ENCODE results near the gene ENG. TPM values are rescaled to one million over a fixed set of nuclear protein-coding genes. Genes with fewer than 3 reads are reported as not detected.
"Not testable (repeated sequence)": the region's sequence is repeated elsewhere in the genome, so short reads cannot be mapped to it uniquely, and the experiment has no call there.

The ENG gene
- total and polyA plus RNA-seq, 5 experiments from 2014 or later: 2.1 to 10.2 (median 5.4) TPM

DNA sequence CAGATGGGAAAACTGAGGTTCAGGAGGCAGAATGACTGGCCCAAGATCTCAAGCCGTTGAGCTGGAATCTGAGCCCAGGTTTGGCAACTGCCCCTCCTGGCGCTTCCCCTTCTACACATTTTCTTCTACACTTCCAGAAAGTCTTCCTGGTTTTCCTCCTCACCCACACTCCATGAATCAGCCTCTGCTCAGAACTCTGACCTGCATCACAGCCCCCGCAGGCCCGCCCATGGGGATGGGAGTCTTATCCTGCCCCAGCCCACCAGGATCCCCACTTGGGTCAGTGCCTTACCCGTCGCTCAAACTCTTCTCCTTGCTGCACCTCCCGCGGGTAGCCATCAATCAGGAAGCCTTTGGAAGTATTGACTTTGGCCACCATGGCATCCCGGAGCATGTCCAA is 17.1 kb upstream of the ENG start:
- POLR2A ChIA-PET: interaction anchor here (0.7 to 1.1 kb wide), 2 partner anchors 13 to 383 kb away, joined by 3 to 5 read pairs; no protein-coding TSS in a partner anchor
- H3K27me3 Mint-ChIP-seq: no peaks in the 10 kb centered on the region
- ATAC-seq: no peak

DNA sequence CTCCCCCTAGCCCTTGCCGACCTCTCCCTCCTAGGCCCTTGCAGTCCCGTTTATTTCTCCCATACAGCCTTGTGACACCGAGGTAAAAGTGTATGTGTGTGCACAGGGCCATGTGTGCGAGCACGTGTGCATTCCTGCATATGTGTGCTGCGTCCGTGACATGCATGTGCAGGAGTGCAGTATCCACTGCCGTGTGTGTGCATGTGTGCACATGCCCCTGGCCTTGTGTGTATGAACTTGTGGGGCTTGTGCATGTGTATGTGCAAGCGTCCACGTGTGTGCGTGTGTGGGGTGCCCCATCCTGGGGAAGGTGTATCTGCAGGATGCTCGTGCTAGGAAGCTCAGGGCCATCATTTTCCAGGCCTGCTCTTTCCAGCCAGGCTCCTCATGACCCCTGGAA is 16.4 kb upstream of the ENG start:
- no peak for ATAC-seq
- H3K36me3 Mint-ChIP-seq: peaks cover 0 to 2% (median 0%) of the 10 kb centered on the region in 3 donors
- H3K27me3 Mint-ChIP-seq: no peaks in the 10 kb centered on the region
- no peak for DNase-seq
- H3K4me1 Mint-ChIP-seq: peaks cover 3 to 9% (median 4%) of the 10 kb centered on the region in 4 donors
- POLR2A ChIA-PET: interaction anchor here (0.8 to 2.5 kb wide), 7 partner anchors 15 to 151 kb away, joined by 3 to 19 read pairs (median 6); partner anchors contain the start of genes CDK9, ENG and TOR2A
- no peak overlapping the region for H3K4me3 Mint-ChIP-seq
- H3K9me3 Mint-ChIP-seq: no peaks in the 10 kb centered on the region
- peak overlapping the region in 1 of 10 donors; percentile 37 for H3K27ac Mint-ChIP-seq

More for the DNA sequence above, 17.1 kb upstream of the ENG start:
- H3K4me3 Mint-ChIP-seq: no peak overlapping the region
- no peaks in the 10 kb centered on the region for H3K9me3 Mint-ChIP-seq
- peaks cover 0 to 4% (median 1%) of the 10 kb centered on the region in 4 donors for H3K4me1 Mint-ChIP-seq
- peak overlapping the region in 4 of 10 donors; percentile 0 to 89 (median 70) for H3K27ac Mint-ChIP-seq
- DNase-seq: no peak
- peaks cover 0 to 2% (median 0%) of the 10 kb centered on the region in 3 donors for H3K36me3 Mint-ChIP-seq

DNA sequence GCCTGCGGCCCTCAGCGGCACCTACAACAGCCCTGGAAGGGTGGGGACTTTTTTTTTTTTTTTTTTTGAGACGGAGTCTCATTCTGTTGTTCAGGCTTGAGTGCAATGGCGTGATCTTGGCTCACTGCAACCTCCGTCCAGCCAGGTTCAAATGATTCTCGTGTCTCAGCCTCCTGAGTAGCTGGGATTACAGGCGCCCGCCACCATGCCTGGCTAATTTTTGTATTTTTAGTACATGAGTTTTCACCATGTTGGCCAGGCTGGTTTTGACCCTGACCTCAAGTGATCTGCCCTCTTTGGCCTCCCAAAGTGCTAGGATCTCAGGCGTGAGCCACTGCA is 15.7 kb upstream of the ENG start:
- POLR2A ChIA-PET: interaction anchor here (0.6 to 2.5 kb wide), 17 partner anchors 14 to 669 kb away, joined by 3 to 19 read pairs (median 6); partner anchors contain the start of genes CDK9, ENG, LRSAM1 and RPL12
- not testable (repeated sequence) for H3K27me3 Mint-ChIP-seq, H3K36me3 Mint-ChIP-seq, DNase-seq, H3K9me3 Mint-ChIP-seq, H3K4me3 Mint-ChIP-seq, ATAC-seq
- H3K4me1 Mint-ChIP-seq: peaks cover 10 to 16% (median 12%) of the 10 kb centered on the region in 4 donors
- H3K27ac Mint-ChIP-seq: peak overlapping the region in 1 of 10 donors; percentile 63

GRCh38 chr9:127869310-127870152 is 15.1 kb upstream of the ENG start:
- H3K9me3 Mint-ChIP-seq: no peaks in the 10 kb centered on the region
- ATAC-seq (peak; percentile 48 to 79), DNase-seq (peak; percentile 55 to 88 (median 72))
- H3K27me3 Mint-ChIP-seq: no peaks in the 10 kb centered on the region
- peaks cover 13 to 22% (median 16%) of the 10 kb centered on the region in 4 donors for H3K4me1 Mint-ChIP-seq
- H3K27ac Mint-ChIP-seq: peak overlapping the region in 4 of 10 donors; percentile 43 to 67 (median 54)
- peaks cover 0 to 2% (median 0%) of the 10 kb centered on the region in 3 donors for H3K36me3 Mint-ChIP-seq
- POLR2A ChIA-PET: interaction anchor here (0.6 to 2.5 kb wide), 17 partner anchors 14 to 418 kb away, joined by 3 to 19 read pairs (median 5); partner anchors contain the start of genes CDK9, ENG, LRSAM1 and RPL12
- no peak overlapping the region for H3K4me3 Mint-ChIP-seq

- H3K36me3 Mint-ChIP-seq: peaks cover 0 to 2% (median 0%) of the 10 kb centered on the region in 3 donors
- peaks cover 13 to 24% (median 17%) of the 10 kb centered on the region in 4 donors for H3K4me1 Mint-ChIP-seq
- H3K27me3 Mint-ChIP-seq: no peaks in the 10 kb centered on the region
- no peak overlapping the region for H3K4me3 Mint-ChIP-seq
- H3K27ac Mint-ChIP-seq: peak overlapping the region in 8 of 10 donors; percentile 2 to 70 (median 54)
- no peak for DNase-seq
- POLR2A ChIA-PET: interaction anchor here (0.6 to 2.5 kb wide), 5 partner anchors 81 to 412 kb away, joined by 3 to 19 read pairs (median 4); partner anchors contain the start of genes CDK9 and TOR2A
- no peak for ATAC-seq
- H3K9me3 Mint-ChIP-seq: no peaks in the 10 kb centered on the region
Observed at GRCh38 chr9:127868278-127868902, 13.9 kb upstream of the ENG start.

- H3K27me3 Mint-ChIP-seq: no peaks in the 10 kb centered on the region
- peaks cover 19 to 32% (median 23%) of the 10 kb centered on the region in 4 donors for H3K4me1 Mint-ChIP-seq
- H3K27ac Mint-ChIP-seq: peak overlapping the region in 4 of 10 donors; percentile 35 to 70 (median 48)
- no peak overlapping the region for H3K4me3 Mint-ChIP-seq
- DNase-seq (no peak), ATAC-seq (no peak)
- H3K36me3 Mint-ChIP-seq: peaks cover 0 to 2% (median 0%) of the 10 kb centered on the region in 3 donors
- H3K9me3 Mint-ChIP-seq: no peaks in the 10 kb centered on the region
- POLR2A ChIA-PET: interaction anchor here (0.6 to 1.2 kb wide), 6 partner anchors 10 to 200 kb away, joined by 3 to 5 read pairs (median 3); partner anchors contain the start of gene CDK9
Observed at GRCh38 chr9:127867356-127868277, 13.2 kb upstream of the ENG start.

GRCh38 chr9:127866535-127866934 is 12.1 kb upstream of the ENG start:
- Mint-ChIP-seq H3K4me3 (no peak overlapping the region), H3K4me1 (peaks cover 22 to 43% (median 34%) of the 10 kb centered on the region in 4 donors), H3K9me3 (no peaks in the 10 kb centered on the region), H3K36me3 (no peaks in the 10 kb centered on the region), H3K27ac (peak overlapping the region in 6 of 10 donors; percentile 35 to 83 (median 72)), H3K27me3 (no peaks in the 10 kb centered on the region)
- POLR2A ChIA-PET: interaction anchor here (0.7 to 3.0 kb wide), 6 partner anchors 9 to 131 kb away, joined by 3 to 17 read pairs (median 4); partner anchors contain the start of genes CDK9, ST6GALNAC4 and TOR2A
- DNase-seq: no peak
- no peak for ATAC-seq

DNA sequence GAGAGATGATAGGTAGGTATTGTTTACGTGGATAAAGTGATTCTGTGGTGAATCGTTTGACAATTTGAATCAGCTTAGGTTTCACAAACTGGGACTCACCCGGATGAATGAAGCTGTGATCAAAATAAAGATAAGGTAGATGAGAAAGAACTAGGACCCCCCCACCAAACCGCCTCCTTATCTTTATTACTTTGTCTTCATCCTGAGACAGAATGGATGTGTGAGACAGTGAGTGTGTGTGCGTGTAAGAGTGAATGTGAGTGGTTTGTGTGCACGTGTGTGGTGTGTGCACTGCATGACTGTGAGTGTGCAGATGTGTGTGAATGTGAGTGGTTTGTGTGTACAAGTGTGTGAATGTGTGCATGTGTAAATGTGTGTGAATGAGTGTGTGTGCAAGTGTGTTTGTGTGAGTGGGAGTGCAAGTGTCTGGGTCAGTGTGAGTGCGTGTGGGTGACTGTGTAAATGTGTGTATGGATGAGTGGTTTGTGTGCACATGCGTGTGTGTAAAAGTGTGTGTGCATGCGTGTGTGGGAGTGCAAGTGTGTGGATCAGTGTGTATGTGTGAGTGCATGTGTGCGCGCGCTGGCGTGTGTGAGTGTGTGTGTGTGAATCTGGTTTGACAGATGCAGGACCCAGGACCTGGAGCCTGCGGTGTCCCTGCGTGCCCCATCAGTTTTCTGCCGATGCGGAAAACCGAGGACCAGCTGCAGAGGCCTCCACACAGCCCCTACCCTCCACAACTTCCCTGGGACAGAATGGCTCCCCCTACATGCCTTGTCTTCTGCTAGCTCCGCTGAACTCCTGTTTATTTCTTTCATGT is 11.4 kb upstream of the ENG start:
- DNase-seq: peak in 6 of 10 donors; percentile 19 to 67 (median 38)
- ATAC-seq: peak; percentile 33 to 70
- POLR2A ChIA-PET: interaction anchor here (0.6 to 3.0 kb wide), 12 partner anchors 10 to 131 kb away, joined by 3 to 17 read pairs (median 4); partner anchors contain the start of genes CDK9, ENG, ST6GALNAC4 and ST6GALNAC6
- H3K27me3 Mint-ChIP-seq: no peaks in the 10 kb centered on the region
- peak overlapping the region in 5 of 10 donors; percentile 0 to 35 (median 5) for H3K4me3 Mint-ChIP-seq
- H3K27ac Mint-ChIP-seq: peak overlapping the region; percentile 37 to 84 (median 74)
- H3K36me3 Mint-ChIP-seq: no peaks in the 10 kb centered on the region
- no peaks in the 10 kb centered on the region for H3K9me3 Mint-ChIP-seq
- H3K4me1 Mint-ChIP-seq: peaks cover 22 to 49% (median 41%) of the 10 kb centered on the region in 4 donors

DNA sequence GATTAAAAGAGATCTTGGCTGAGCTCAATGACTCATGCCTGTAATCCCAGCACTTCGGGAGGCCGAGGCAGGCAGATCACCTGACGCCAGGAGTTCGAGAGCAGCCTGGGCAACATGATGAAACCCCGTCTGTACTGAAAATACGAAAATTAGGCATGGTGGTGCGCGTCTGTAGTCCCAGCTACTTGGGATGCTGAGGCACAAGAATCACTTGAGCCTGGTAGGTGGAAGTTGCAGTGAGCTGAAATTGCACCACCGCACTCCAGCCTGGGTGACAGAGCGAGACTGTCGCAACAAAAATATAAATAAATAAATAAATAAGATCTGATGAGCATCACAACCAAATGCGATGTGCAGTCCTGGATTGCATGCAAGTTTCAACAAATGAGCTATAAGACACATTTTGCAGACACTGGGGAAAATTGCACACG is 8.7 kb upstream of the ENG start:
- no peaks in the 10 kb centered on the region for H3K9me3 Mint-ChIP-seq
- H3K36me3 Mint-ChIP-seq: no peaks in the 10 kb centered on the region
- H3K27me3 Mint-ChIP-seq: no peaks in the 10 kb centered on the region
- POLR2A ChIA-PET: interaction anchor here (0.6 to 3.2 kb wide), 15 partner anchors 9 to 242 kb away, joined by 3 to 22 read pairs (median 4); partner anchors contain the start of genes CDK9, ENG, SH2D3C and SLC25A25
- H3K4me1 Mint-ChIP-seq: peaks cover 26 to 60% (median 47%) of the 10 kb centered on the region in 4 donors
- DNase-seq: no peak
- H3K27ac Mint-ChIP-seq: peak overlapping the region; percentile 94 to 97 (median 96)
- no peak for ATAC-seq
- H3K4me3 Mint-ChIP-seq: peak overlapping the region in 8 of 10 donors; percentile 59 to 80 (median 69)

GRCh38 chr9:127862075-127863011 is 7.9 kb upstream of the ENG start:
- no peaks in the 10 kb centered on the region for H3K27me3 Mint-ChIP-seq
- POLR2A ChIA-PET: interaction anchor here (0.6 to 3.2 kb wide), 18 partner anchors 9 to 862 kb away, joined by 3 to 22 read pairs (median 4); partner anchors contain the start of genes CDK9, ENG, SLC25A25 and ST6GALNAC4
- peak overlapping the region; percentile 94 to 97 (median 96) for H3K27ac Mint-ChIP-seq
- no peaks in the 10 kb centered on the region for H3K36me3 Mint-ChIP-seq
- no peaks in the 10 kb centered on the region for H3K9me3 Mint-ChIP-seq
- ATAC-seq (peak; percentile 58 to 62), DNase-seq (peak in 8 of 10 donors; percentile 37 to 80 (median 52))
- H3K4me3 Mint-ChIP-seq: peak overlapping the region; percentile 48 to 80 (median 69)
- peaks cover 27 to 64% (median 50%) of the 10 kb centered on the region in 4 donors for H3K4me1 Mint-ChIP-seq
